Esophagus muscularis mucosa (tissue), 4 donors: ENCODE measurements around the gene LRRTM4.

Source experiments
- EP300 ChIP-seq: sonication (generic); formaldehyde crosslinking; IDR thresholded peaks from one replicate; pipeline ENCODE4 v1.6.1; 2017; ENCODE audit warnings: antibody characterized with exemption
- POLR2A ChIP-seq: fragments of 450-650 bp; IDR thresholded peaks from one replicate; pipeline ENCODE4 v1.6.1; 2017; ENCODE audit warnings: antibody characterized with exemption, moderate library complexity, mild to moderate bottlenecking, low read depth
- POLR2AphosphoS5 ChIP-seq, 2 donors: sonication (generic); formaldehyde crosslinking; IDR thresholded peaks; one replicate each; pipeline ENCODE4 v1.6.1; 2017; ENCODE audit warnings: antibody characterized with exemption in 2 of 2
- TF ChIP-seq, protein P1 (sequence below), 3 experiments: fragments of 200-600 bp in 2 of 3; fragments of 450-650 bp in 1 of 3; sonication (generic) in 2 of 3; IDR thresholded peaks; one replicate each; pipeline ENCODE4 v1.5.1; 2017 to 2019; ENCODE audit warnings: antibody characterized with exemption in 3 of 3, mild to moderate bottlenecking in 2 of 3, moderate library complexity in 1 of 3

DNA sequence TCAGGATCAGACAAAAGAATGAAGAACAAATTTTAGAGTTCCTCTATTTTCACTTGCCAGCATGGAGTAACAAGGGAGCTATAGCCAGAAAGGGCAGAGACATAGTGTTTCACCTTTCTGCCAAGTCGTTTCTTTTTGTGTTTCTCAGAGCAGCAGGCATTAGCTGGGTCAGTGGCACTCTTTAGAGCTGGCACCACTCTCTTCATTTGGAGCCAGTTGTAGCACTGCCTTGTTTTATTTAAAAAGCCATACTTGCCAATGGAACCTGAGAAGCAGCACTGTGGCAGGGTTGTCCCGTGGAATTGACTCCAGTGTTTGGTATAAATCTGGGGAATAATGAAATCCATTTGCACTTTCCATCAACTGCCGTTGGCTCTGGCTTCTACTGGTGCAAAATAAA lies 64.0 kb downstream of the LRRTM4 start:
- TF ChIP-seq POLR2A (no peak), POLR2AphosphoS5 (IDR thresholded peaks at IDR 0.05) (no peak), EP300 (no peak)
- TF ChIP-seq, protein P1, sequence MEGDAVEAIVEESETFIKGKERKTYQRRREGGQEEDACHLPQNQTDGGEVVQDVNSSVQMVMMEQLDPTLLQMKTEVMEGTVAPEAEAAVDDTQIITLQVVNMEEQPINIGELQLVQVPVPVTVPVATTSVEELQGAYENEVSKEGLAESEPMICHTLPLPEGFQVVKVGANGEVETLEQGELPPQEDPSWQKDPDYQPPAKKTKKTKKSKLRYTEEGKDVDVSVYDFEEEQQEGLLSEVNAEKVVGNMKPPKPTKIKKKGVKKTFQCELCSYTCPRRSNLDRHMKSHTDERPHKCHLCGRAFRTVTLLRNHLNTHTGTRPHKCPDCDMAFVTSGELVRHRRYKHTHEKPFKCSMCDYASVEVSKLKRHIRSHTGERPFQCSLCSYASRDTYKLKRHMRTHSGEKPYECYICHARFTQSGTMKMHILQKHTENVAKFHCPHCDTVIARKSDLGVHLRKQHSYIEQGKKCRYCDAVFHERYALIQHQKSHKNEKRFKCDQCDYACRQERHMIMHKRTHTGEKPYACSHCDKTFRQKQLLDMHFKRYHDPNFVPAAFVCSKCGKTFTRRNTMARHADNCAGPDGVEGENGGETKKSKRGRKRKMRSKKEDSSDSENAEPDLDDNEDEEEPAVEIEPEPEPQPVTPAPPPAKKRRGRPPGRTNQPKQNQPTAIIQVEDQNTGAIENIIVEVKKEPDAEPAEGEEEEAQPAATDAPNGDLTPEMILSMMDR (IDR thresholded peaks at IDR 0.05): no peak
